ENCODE results near the gene PLXNA2.

PLXNA2 gene

DNA sequence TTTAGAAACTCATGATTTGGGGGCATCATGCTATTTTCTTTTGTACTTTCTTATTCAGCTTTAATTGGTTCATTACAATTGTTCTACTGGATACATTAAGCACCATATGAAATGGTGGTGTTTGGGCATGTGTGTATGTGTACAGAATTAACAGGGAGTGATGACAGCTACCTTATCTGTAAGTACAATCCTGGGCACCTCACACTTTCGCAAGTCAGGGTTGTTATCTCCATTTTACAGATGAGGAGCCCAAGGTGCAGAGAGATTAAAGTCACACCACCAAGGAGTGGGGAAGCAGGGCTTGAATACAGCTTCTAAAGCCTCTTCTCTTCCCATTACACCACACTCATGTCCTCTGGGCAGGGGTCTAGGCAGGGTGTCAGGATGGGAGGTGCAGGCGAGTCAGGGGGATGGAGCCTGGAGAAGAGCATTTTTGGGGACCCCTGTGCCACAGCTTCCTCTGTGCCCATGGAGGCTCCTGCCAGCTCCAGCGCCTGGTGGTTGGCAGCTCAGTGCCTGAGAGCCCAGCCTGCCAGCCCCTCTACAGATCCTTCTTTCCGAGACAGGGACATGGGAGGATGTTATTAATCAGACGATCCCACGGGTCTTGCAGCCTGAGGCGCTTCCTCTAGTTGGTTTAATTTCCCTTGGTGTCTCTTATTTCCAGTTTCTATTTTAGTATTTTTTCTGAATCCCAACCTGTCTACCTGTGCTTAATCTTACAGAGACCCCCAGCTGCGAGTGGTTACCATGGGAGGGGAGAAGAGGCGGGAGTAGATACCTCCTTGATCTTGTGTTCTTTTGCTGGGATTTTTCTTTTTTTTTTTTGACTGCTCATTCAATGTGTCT lies 207.0 kb downstream of the PLXNA2 start:
- TF ChIP-seq GATA2 (IDR thresholded peaks at IDR 0.05; ENCODE audit: low read depth, low read length) (no peak), GATA3 (IDR thresholded peaks at IDR 0.05; ENCODE audit: low read depth, low read length) (no peak)

DNA sequence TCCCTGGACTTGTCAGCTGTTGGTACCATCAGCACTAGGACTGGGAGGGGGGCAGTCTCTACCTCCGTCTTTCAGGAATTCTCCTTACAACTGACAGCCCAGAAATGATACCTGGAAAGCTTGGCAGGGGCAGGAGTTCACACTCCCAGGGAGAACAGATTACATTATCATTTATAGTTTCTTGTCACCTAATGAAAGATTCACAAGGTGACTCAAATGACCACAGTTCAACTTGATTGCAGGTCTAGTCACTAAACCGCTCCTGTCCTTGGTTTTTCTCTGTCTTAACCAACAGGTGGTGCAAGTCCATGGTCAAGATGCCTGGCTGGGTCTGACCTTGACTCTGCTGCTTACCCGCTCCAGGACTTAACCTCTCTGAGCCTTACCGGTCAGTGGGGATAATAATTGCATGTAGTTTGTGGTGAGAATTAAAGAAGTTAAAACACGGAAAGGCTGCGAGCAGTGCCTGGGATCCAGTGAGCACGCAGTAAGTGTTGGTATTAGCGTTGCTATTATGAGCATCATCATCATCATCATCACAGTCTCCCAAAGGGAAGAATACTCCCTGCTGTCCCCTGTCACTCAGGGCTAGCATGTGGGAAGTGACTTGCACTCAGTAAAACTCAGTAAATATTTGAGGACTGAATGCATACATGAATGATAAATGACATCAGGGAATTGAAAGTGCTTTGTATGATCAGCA lies 207.9 kb downstream of the PLXNA2 start:
- TF ChIP-seq GATA3 (IDR thresholded peaks at IDR 0.05; ENCODE audit: low read depth, low read length) (no peak), GATA2 (IDR thresholded peaks at IDR 0.05; ENCODE audit: low read depth, low read length) (no peak)

DNA sequence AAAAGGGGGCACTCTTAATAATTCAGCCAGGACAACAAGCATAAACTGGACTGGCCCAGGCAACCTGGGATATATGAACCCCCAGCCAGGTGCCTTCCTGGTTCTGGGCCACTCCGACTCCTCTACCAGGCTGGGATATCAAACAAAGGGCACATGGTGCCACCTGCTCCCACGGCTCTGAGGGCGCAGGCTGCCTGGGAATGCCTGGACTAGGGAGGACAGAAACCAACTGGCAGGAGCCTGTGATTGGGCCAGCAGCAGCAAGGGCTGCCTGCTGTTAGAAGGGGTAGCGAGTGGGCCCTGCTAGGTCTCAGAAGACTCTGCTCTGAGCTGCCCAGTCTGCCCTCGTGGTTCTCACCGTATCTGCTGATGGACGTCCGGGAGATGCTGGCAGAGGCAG lies 210.0 kb downstream of the PLXNA2 start:
- no peak for TF ChIP-seq GATA3 (IDR thresholded peaks at IDR 0.05; ENCODE audit: low read depth, low read length)
- no peak for TF ChIP-seq GATA2 (IDR thresholded peaks at IDR 0.05; ENCODE audit: low read depth, low read length)

DNA sequence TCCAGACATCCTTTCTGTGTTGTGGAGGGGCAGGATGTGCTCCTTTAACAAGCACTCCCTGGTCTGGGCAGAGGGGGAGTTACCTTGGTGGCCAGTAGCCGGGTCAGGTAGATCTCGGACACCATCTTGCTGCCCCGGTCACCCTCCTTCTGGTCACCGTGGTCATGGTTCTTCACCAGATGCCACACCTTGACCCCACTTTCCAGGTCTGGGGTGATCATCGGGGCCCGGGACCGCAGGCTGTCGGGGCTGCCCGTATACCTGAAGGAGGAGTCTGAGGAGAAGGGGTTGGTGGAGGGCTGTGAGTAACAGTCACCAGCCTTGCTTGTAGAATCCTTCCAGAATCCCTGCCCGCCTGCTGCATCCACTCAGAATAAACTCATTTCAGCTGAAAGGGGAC lies 210.9 kb downstream of the PLXNA2 start:
- TF ChIP-seq GATA3 (IDR thresholded peaks at IDR 0.05; ENCODE audit: low read depth, low read length) (no peak), GATA2 (IDR thresholded peaks at IDR 0.05; ENCODE audit: low read depth, low read length) (no peak)

DNA sequence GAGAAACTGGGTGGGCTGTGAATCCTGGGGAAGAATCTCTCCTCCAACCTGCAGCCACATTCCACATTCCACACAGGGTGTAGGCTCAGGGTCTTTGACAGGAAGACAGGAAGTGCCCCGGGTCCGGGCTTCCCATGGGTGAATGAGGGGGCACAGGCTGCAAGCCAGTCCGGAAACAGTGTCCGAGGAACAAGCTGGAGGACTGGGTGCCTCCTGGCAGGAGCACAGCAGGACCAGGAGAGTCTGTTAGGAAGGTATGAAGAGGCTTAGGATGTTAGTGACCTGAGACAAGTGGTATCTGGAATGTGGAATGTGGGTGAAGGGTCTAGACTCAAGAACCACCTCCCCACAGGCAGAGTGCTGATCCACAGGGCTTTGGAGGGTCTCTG lies 212.3 kb downstream of the PLXNA2 start:
- no peak for TF ChIP-seq GATA2 (IDR thresholded peaks at IDR 0.05; ENCODE audit: low read depth, low read length)
- TF ChIP-seq GATA3 (IDR thresholded peaks at IDR 0.05; ENCODE audit: low read depth, low read length): no peak

DNA sequence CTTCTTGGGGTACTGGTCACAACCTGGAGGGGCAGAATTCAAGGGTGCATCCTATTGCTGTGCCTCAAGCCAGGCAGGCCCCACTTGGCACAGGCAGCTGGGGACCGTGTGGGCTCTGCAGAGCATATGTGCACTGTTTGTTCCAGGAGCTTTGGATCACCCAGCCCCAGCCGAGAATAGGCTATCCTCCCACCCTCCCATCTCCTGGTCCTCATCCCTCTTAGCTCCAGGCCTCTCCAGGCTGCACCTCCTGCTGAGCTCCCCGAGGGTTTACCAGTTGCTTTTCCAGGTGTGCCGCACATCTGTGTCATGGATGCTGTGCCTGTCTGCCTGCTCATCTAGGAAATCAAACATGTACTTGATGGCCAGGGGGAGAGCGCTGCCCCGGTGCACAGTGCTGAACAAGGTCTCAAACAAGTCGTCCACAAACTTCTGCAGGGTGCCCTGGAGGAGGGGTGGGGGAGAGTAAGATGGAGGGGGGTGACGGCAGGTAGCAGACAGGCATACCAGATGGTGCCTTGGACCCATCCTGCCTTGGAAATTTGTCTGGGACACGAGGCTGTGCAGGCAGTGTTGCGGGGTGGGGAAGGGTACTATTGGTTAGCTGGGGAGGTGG lies 212.8 kb downstream of the PLXNA2 start:
- TF ChIP-seq GATA2 (IDR thresholded peaks at IDR 0.05; ENCODE audit: low read depth, low read length) (no peak), GATA3 (IDR thresholded peaks at IDR 0.05; ENCODE audit: low read depth, low read length) (no peak)

DNA sequence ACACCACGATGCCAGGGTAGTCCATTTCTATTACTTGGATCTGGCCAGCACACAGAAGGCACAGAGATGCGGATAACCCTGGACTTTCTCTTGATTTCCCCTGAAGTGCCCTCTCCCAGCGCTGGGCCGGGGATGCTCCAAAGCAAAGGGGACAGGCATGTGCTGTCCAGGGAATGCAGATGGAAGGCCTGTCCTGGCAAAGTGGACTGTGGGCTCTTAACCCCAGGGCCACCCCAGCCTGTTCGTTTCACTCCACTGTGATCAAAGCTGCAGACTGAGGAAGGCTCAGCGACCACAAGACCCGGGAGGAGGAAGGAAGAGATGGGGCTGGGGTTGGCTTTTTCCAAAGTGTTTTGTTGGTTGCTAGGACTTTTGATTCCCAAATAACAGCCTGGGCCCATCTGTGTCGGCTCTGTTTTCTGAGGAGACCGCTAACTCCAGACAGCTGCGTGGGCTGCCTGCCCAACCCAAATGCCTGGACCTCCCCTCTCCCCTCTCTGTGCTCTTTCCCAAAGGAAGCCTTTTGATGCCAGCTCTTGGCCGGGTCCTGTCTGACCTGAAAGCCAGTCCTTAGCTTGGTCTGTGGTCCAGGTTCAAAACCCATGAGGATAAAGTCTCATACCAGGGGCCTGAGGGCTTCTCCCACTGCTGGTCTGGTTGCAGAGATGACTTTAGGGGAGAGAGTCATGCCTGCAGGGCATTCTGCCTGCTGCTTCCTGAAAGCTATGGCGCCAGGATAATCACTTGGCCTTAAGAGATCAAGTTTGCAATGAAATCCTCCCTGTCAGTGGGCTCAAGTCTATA lies 213.7 kb downstream of the PLXNA2 start:
- TF ChIP-seq GATA2 (IDR thresholded peaks at IDR 0.05; ENCODE audit: low read depth, low read length): no peak
- TF ChIP-seq GATA3 (IDR thresholded peaks at IDR 0.05; ENCODE audit: low read depth, low read length): no peak

DNA sequence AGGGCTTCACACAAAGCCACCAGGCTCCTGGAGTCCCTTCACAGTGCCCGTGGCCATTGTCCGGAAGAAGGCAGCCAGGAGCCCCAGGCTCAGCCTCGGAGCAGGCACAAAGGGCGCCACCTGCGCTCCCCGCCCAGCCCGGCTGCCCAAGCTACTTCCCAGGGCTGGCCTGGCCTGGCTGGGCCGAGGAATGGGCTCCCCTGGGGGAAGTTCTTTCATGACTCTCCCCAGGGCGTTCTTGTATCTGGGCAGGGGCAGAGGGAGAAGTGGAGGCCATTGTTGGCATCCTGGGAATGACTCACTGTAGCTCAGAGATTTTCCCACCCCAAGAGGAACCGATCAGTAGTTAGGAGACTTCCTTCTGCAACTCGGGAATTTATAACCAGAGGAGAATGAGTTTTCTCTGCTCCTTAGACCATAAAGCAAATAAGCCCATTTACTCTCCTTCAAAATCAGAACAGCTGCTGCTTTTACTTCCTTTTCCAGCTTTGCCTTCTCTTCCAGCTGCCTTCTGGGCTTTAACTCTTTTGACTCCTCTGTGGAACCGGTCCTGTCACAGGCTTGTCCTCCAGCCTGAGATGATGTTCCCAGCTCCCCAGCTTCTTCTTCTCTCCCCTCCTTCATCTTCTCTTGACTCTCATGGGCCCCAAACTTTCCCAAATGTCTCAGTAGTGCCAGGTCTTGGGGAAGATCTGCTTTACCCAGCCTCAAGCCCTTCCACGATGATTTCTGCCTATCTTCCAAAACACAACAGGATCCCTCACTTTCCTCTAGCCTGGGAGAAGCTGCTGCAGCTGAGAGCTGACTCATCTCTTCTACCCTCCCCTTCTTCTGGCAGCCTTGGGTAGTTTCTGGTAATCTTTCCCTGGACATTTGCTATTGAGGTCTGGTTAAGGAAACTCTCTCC lies 214.6 kb downstream of the PLXNA2 start:
- TF ChIP-seq GATA2 (IDR thresholded peaks at IDR 0.05; ENCODE audit: low read depth, low read length): no peak
- TF ChIP-seq GATA3 (IDR thresholded peaks at IDR 0.05; ENCODE audit: low read depth, low read length): no peak

DNA sequence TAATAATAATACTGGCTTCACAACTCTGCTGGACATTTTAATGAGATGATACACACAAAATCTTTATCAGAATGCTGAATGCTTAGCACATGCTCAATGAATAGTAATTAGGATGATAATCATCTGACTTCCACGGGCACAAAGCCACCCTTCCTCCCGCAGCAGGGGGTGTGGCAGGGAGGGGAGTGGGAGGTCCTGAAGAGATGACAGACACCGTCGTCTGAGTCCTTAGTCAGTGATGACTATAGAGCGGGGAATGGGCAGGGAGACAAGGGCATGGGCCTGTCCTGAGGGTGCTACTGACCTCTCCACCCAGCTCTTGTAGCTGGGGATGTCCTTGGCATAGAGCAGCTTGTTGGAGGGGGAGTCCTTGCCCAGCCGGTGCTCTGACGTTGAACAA lies 215.7 kb downstream of the PLXNA2 start:
- TF ChIP-seq GATA2 (IDR thresholded peaks at IDR 0.05; ENCODE audit: low read depth, low read length) (no peak), GATA3 (IDR thresholded peaks at IDR 0.05; ENCODE audit: low read depth, low read length) (no peak)

DNA sequence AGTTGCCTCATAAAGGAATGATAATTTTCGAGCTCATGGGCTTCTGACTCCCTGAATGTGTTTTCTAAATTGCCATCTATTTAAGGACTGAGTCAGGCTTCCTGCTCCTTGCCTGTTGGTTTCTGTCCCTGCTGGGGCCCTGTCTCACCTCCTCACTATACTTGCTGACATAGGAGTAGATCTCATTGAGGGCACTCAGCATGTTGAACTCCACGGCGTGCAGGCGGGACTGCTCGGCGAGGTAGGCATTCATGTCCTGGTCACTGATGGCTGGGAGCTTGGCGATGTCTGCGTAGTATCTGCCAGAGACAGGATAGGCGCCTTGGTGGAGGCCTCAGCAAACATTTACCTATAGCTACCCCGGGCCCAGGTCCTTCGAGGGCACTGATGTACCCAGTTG lies 216.3 kb downstream of the PLXNA2 start:
- TF ChIP-seq GATA2 (IDR thresholded peaks at IDR 0.05; ENCODE audit: low read depth, low read length): no peak
- no peak for TF ChIP-seq GATA3 (IDR thresholded peaks at IDR 0.05; ENCODE audit: low read depth, low read length)

DNA sequence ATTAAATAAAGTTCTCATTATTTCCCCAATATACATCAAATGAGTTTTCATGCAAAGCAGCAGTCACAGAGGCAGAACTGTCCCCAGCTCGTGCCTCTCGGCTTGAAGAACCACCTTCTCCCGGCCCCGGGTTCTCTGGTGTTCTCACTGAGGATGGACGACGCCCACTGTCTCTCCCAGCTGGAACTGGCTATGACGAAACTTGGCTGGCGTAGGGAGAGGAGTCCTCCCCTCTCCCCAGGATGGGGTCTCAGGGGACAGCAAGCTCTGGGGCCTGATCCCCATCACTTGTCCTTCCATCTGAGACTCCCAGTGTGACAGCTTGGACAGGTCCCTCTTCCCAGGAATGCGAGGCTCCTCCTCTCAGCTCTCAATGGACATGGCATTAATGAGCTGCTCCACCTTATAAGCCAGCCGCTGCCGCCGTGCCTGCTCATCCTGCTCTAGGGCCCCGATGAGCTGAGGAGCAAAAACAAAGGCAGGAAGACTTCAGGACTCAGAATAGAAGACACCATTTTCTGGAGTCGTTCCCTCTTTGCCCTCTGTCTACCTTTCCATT lies 217.2 kb downstream of the PLXNA2 start:
- TF ChIP-seq GATA2 (IDR thresholded peaks at IDR 0.05; ENCODE audit: low read depth, low read length) (no peak), GATA3 (IDR thresholded peaks at IDR 0.05; ENCODE audit: low read depth, low read length) (no peak)

DNA sequence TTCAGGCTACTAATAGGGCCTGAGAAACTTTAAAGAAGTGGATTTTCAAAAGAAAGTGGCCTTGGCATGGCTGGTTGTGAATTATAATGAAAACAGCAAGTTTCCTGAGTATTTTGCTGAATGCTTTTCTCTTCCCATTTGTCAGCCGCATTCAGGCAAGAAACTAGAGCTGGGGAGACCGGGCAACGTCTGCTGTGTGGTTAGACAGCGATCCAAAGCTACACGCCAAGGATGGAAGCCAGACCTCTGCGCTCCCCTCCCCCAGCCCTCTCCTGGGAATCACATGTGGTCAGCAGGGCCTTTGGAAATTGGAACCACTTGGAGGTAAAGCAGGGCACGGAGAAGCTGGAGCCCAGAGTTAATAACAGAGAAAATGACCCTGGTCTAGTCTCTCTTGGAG lies 219.2 kb downstream of the PLXNA2 start:
- TF ChIP-seq GATA3 (IDR thresholded peaks at IDR 0.05; ENCODE audit: low read depth, low read length) (no peak), GATA2 (IDR thresholded peaks at IDR 0.05; ENCODE audit: low read depth, low read length) (no peak)

DNA sequence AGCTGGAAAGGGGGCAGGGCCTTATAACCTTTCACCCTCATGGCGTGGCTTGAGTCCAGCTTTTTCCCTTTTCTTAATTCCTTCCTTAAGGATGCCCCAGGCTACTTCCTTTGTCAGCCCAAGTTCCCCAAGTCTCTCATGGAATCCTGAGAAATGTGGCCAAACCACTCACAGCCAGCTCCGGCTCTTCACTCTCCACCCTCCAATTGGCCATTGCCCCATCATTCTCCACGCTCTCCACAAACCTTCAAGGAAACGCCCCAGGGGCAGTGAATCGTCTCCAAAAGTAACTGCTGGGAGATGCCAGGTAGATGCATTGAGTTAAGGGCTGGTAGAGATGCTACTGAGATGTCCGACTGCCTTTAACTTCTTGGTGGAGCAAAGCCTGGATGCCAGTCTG lies 219.8 kb downstream of the PLXNA2 start:
- TF ChIP-seq GATA2 (IDR thresholded peaks at IDR 0.05; ENCODE audit: low read depth, low read length) (no peak), GATA3 (IDR thresholded peaks at IDR 0.05; ENCODE audit: low read depth, low read length) (no peak)
